Colonic mucosa (tissue), 4 donors: ENCODE results near the gene KRT16. TPM values are rescaled to one million over a fixed set of nuclear protein-coding genes. Genes with fewer than 3 reads are reported as not detected.

Source experiments
- DNase-seq: peaks from one replicate; pipeline ENCODE4 v3.0.0-alpha.2; 2020
- H3K27ac ChIP-seq: fragments of 200-600 bp; one replicate; pipeline ENCODE4 v1.8.0; 2021
- H3K27me3 ChIP-seq: fragments of 200-600 bp; one replicate; pipeline ENCODE4 v1.8.0; 2021
- H3K36me3 ChIP-seq: fragments of 200-600 bp; one replicate; pipeline ENCODE4 v1.8.0; 2021
- H3K4me1 ChIP-seq: fragments of 200-600 bp; one replicate; pipeline ENCODE4 v1.8.0; 2021; ENCODE audit warnings: mild to moderate bottlenecking
- H3K4me3 ChIP-seq: fragments of 200-600 bp; one replicate; pipeline ENCODE4 v1.8.0; 2021
- H3K9ac ChIP-seq, 2 donors: one replicate each; pipeline ENCODE4 v1.7.0; 2013; ENCODE audit warnings: control low read depth in 2 of 2, low read depth in 2 of 2, low read length in 2 of 2
- H3K9me3 ChIP-seq: fragments of 200-600 bp; one replicate; pipeline ENCODE4 v1.8.0; 2021
- CTCF ChIP-seq: fragments of 200-600 bp; IDR thresholded peaks from one replicate; pipeline ENCODE4 v1.8.0; 2022; ENCODE audit warnings: antibody characterized with exemption, mild to moderate bottlenecking
- intact Hi-C: fragments of 100-400 bp; cut with DNase I; formaldehyde crosslinking; loops from one replicate; pipeline ENCODE4 v1.14.1; 2022
- total RNA-seq, 2 donors: library from RNA; stranded (reverse); fragmentation: NEBNext Ultra II Directional in 1 of 2; extraction: Animal tissue kit (Norgen Biotek cat#: 25700) in 1 of 2; gene quantifications; one replicate each; pipeline ENCODE4 v1.2.1, GENCODE V29; 2021
- donor health status: healthy.
- donor health status: DM: no; HTN: no; CAD: no.
- donor health status: DM: no; HTN: no; CAD: no.

KRT16 gene
- total RNA-seq, 2 donors from 2014 or later = not detected

GRCh38 chr17:41650794-41651624 lies 38.4 kb upstream of the KRT16 start:
- Histone ChIP-seq H3K4me3 (no peak overlapping the region), H3K4me1 (peaks cover 33% of the 10 kb centered on the region), H3K27me3 (no peaks in the 10 kb centered on the region), H3K9me3 (no peaks in the 10 kb centered on the region), H3K36me3 (no peaks in the 10 kb centered on the region), H3K27ac (peak overlapping the region; percentile 89), H3K9ac (peak overlapping the region; percentile 56 to 95)
- intact Hi-C loops = loop anchor here (5.0 kb wide), 1 partner anchor 749 kb away; no protein-coding TSS in a partner anchor
- no peak for TF ChIP-seq CTCF
- DNase-seq = no peak

GRCh38 chr17:41649923-41650519 lies 37.5 kb upstream of the KRT16 start:
- DNase-seq = no peak
- TF ChIP-seq CTCF = no peak
- Histone ChIP-seq H3K4me3 (no peak overlapping the region), H3K36me3 (no peaks in the 10 kb centered on the region), H3K27ac (peak overlapping the region; percentile 89), H3K4me1 (peaks cover 31% of the 10 kb centered on the region), H3K9me3 (no peaks in the 10 kb centered on the region), H3K9ac (peak overlapping the region in 1 of 2 donors; percentile 95), H3K27me3 (no peaks in the 10 kb centered on the region)
- intact Hi-C loops = loop anchor here (5.0 to 10.0 kb wide), 6 partner anchors 65 to 848 kb away; partner anchors contain the start of genes KRT14, KRT35 and KRT36

GRCh38 chr17:41648411-41649195 lies 36.0 kb upstream of the KRT16 start:
- H3K4me3 ChIP-seq = peak overlapping the region; percentile 29
- H3K27ac ChIP-seq = peak overlapping the region; percentile 76
- intact Hi-C loops = loop anchor here (1.0 to 10.0 kb wide), 6 partner anchors 14 to 846 kb away; partner anchors contain the start of genes KRT14, KRT35 and KRT36
- DNase-seq = peak; percentile 91
- H3K9me3 ChIP-seq = no peaks in the 10 kb centered on the region
- peak overlapping the region; percentile 68 to 95 for H3K9ac ChIP-seq
- H3K4me1 ChIP-seq = peaks cover 26% of the 10 kb centered on the region
- no peaks in the 10 kb centered on the region for H3K36me3 ChIP-seq
- no peaks in the 10 kb centered on the region for H3K27me3 ChIP-seq
- peak; percentile 91 for TF ChIP-seq CTCF

GRCh38 chr17:41647940-41648410 lies 35.4 kb upstream of the KRT16 start:
- Histone ChIP-seq H3K27ac (peak overlapping the region; percentile 76), H3K36me3 (no peaks in the 10 kb centered on the region), H3K9ac (peak overlapping the region; percentile 68 to 95), H3K4me1 (peaks cover 19% of the 10 kb centered on the region), H3K4me3 (peak overlapping the region; percentile 29), H3K9me3 (no peaks in the 10 kb centered on the region), H3K27me3 (no peaks in the 10 kb centered on the region)
- peak; percentile 98 for TF ChIP-seq CTCF
- intact Hi-C loops = loop anchor here (1.0 to 10.0 kb wide), 6 partner anchors 14 to 846 kb away; partner anchors contain the start of genes KRT14, KRT35 and KRT36
- DNase-seq = peak; percentile 96
